A673 (cell line): ENCODE results near the gene TNFSF12. TPM values are rescaled to one million over a fixed set of nuclear protein-coding genes. Genes with fewer than 3 reads are reported as not detected.

Source experiments
- BruUV-seq: library from RNA; stranded (reverse); fragments of 400-500 nt; replicated peaks from 2 replicates; lab custom pipeline; 2021; lab: Mats Ljungman, UMichigan
- CTCF ChIA-PET: fragments of 300-600 bp; sonication (Branson Sonifier 250); formaldehyde crosslinking; loops from one replicate; lab custom pipeline; 2022; ENCODE audit warnings: antibody characterized with exemption; lab: Charles Lee
- POLR2A ChIA-PET: fragments of 300-600 bp; sonication (Branson Sonifier 250); formaldehyde crosslinking; loops from one replicate; lab custom pipeline; 2022; ENCODE audit warnings: antibody characterized with exemption; ENCODE audit not compliant: low non-redundant PET; lab: Charles Lee
- DNase-seq: peaks from one replicate; pipeline ENCODE4 v3.0.0-alpha.2; 2015; ENCODE audit warnings: low spot score
- H3K27ac ChIP-seq: fragments of 200-600 bp; sonication (generic); 2 replicates; pipeline ENCODE4 v1.5.1; 2016; ENCODE audit warnings: mixed run types, low read depth, mild to moderate bottlenecking, mixed read lengths, antibody characterized with exemption, low read length; ENCODE audit not compliant: poor library complexity, severe bottlenecking
- H3K27me3 ChIP-seq: fragments of 200-600 bp; sonication (generic); replicated peaks from 2 replicates; pipeline ENCODE4 v1.6.1; 2017; ENCODE audit warnings: mixed run types, low read depth, mild to moderate bottlenecking, mixed read lengths, antibody characterized with exemption, low read length; ENCODE audit not compliant: insufficient read depth, poor library complexity
- H3K36me3 ChIP-seq: fragments of 200-600 bp; sonication (generic); 2 replicates; pipeline ENCODE4 v1.6.1; 2016; ENCODE audit warnings: mixed run types, mild to moderate bottlenecking, mixed read lengths, antibody characterized with exemption, low read length; ENCODE audit not compliant: insufficient read depth, poor library complexity, severe bottlenecking
- H3K4me1 ChIP-seq: fragments of 200-600 bp; sonication (generic); 2 replicates; pipeline ENCODE4 v1.6.1; 2017; ENCODE audit warnings: mixed run types, mild to moderate bottlenecking, mixed read lengths, antibody characterized with exemption, low read length; ENCODE audit not compliant: insufficient read depth, poor library complexity, severe bottlenecking
- H3K4me3 ChIP-seq: fragments of 200-600 bp; sonication (generic); 2 replicates; pipeline ENCODE4 v1.5.1; 2016; ENCODE audit warnings: low read depth, mixed run types, mild to moderate bottlenecking, mixed read lengths, low read length; ENCODE audit not compliant: poor library complexity, severe bottlenecking
- H3K9me3 ChIP-seq: fragments of 200-600 bp; sonication (generic); 2 replicates; pipeline ENCODE4 v1.6.1; 2016; ENCODE audit warnings: mixed run types, low read depth, mild to moderate bottlenecking, mixed read lengths, antibody characterized with exemption, low read length; ENCODE audit not compliant: poor library complexity, severe bottlenecking
- EZH2 ChIP-seq: fragments of 200-600 bp; sonication (generic); IDR thresholded peaks from 2 replicates; pipeline ENCODE4 v1.6.1; 2017; ENCODE audit warnings: borderline replicate concordance, low read depth, mild to moderate bottlenecking, mixed read lengths, antibody characterized with exemption, low read length; ENCODE audit not compliant: poor library complexity, severe bottlenecking
- intact Hi-C: fragments of 100-400 bp; cut with micrococcal nuclease; formaldehyde crosslinking; loops from one replicate; pipeline ENCODE4 v1.10.0; 2022; ENCODE audit not compliant: unreplicated experiment
- total RNA-seq: library from RNA; stranded (reverse); gene quantifications from 2 replicates; pipeline ENCODE4 v1.2.3, GENCODE V29; 2021
- TF ChIP-seq, protein P1 (sequence below): fragments of 300-800, 200-600 bp; sonication (generic); conservative IDR thresholded peaks from 2 replicates; pipeline ENCODE4 v1.5.1; 2017; ENCODE audit warnings: low read depth, mild to moderate bottlenecking, antibody characterized with exemption, low read length, moderate library complexity, mixed read lengths

The TNFSF12 gene
- total RNA-seq, 1 experiment from 2014 or later, result 0.75 TPM

DNA sequence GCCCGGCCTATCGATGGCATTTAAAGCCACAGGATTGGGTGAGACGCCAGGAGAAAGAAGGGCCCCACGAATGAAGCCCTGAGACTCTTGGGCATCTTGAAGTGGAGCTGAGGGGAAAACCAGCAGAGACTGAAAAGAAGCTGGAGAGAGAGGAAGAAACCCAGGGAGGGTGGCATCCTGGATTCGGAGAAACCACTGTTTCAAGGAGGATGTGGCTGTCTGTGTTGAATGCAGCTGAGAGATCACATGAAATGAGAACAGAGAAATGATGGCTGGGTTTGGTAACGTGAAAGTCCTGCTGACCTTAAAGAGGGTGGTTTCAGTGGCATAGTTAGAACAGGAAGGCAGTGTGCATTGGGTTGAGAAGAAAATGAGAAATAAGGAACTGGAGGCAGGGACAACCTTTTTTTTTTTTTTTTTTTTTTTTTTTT is 3.8 kb downstream of the TNFSF12 start:
- H3K27me3 ChIP-seq, result no peaks in the 10 kb centered on the region
- H3K9me3 ChIP-seq, result no peaks in the 10 kb centered on the region
- CTCF ChIA-PET, result interaction anchor here (0.7 kb wide), 1 partner anchor 855 kb away, joined by 5 read pairs; no protein-coding TSS in a partner anchor
- BruUV-seq, result no TSS peak
- H3K4me1 ChIP-seq, result peaks cover 3% of the 10 kb centered on the region
- TF ChIP-seq, protein P1, sequence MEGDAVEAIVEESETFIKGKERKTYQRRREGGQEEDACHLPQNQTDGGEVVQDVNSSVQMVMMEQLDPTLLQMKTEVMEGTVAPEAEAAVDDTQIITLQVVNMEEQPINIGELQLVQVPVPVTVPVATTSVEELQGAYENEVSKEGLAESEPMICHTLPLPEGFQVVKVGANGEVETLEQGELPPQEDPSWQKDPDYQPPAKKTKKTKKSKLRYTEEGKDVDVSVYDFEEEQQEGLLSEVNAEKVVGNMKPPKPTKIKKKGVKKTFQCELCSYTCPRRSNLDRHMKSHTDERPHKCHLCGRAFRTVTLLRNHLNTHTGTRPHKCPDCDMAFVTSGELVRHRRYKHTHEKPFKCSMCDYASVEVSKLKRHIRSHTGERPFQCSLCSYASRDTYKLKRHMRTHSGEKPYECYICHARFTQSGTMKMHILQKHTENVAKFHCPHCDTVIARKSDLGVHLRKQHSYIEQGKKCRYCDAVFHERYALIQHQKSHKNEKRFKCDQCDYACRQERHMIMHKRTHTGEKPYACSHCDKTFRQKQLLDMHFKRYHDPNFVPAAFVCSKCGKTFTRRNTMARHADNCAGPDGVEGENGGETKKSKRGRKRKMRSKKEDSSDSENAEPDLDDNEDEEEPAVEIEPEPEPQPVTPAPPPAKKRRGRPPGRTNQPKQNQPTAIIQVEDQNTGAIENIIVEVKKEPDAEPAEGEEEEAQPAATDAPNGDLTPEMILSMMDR, result no peak
- TF ChIP-seq EZH2, result no peak
- H3K4me3 ChIP-seq, result no peak overlapping the region
- POLR2A ChIA-PET, result no interaction called here
- intact Hi-C loops, result no loop called here
- no peaks in the 10 kb centered on the region for H3K36me3 ChIP-seq
- H3K27ac ChIP-seq, result no peak overlapping the region
- no peak for DNase-seq

DNA sequence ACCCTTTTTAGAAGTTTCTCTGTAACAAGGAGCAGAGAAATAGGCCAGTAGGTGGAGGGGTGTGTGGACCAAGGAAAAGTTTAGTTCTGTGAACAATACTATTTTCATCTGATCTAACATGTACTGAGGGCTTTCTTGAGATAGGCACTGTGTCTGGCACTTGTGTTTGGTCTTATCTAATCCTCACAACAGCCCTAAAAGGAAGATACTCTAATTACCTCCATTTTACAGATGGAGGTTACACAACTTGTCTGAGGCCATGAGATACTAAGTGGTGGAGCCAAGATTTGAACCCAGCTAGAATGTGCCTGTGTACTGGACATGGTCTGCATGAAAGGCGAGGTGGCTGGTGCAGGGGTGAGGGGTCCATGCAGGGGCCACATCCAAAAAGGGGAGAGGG is 4.5 kb downstream of the TNFSF12 start:
- TF ChIP-seq, protein P1, result no peak
- TF ChIP-seq EZH2, result no peak
- Histone ChIP-seq H3K4me3 (no peak overlapping the region), H3K27ac (no peak overlapping the region), H3K36me3 (no peaks in the 10 kb centered on the region), H3K27me3 (no peaks in the 10 kb centered on the region), H3K4me1 (peaks cover 10% of the 10 kb centered on the region), H3K9me3 (no peaks in the 10 kb centered on the region)
- BruUV-seq, result no TSS peak
- ChIA-PET CTCF (no interaction called here), POLR2A (no interaction called here)
- intact Hi-C loops, result no loop called here
- DNase-seq, result no peak

DNA sequence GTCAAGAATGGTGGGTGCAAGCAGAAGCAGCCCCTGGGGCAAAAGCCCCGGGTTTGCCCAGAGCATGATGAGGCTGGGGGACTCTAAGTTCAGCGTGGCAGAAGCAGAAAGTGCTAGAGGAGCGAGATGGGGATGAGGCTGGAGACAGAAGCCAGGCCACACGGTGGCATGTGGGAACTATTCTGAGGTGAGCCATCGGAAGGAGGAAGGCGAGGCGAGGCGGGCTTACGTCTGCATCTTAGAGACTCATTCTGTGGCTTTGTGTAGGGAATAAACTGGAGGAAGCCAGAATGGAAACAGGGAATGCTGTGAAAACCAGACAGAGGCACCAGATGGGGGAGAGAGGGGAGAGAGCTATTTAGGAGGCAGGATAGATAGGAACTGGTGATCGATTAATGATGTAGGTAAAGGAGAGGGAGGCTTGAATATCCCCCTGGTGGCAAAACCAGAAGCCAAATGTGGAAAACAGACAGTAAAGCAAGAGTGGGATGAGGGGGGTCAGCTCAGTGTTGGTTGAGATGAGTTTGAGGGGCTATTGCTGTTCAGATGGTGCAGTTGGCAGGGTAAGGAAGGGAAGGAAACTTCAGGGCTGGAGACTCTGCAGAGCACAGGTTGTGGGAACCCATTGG is 6.6 kb downstream of the TNFSF12 start:
- POLR2A ChIA-PET, result no interaction called here
- no peak for TF ChIP-seq EZH2
- TF ChIP-seq, protein P1, result no peak
- BruUV-seq, result no TSS peak
- CTCF ChIA-PET, result interaction anchor here (1.0 kb wide), 1 partner anchor 199 kb away, joined by 8 read pairs; no protein-coding TSS in a partner anchor
- no peak for DNase-seq
- intact Hi-C loops, result no loop called here
- no peak overlapping the region for H3K27ac ChIP-seq
- no peaks in the 10 kb centered on the region for H3K36me3 ChIP-seq
- no peaks in the 10 kb centered on the region for H3K9me3 ChIP-seq
- H3K4me3 ChIP-seq, result no peak overlapping the region
- peaks cover 18% of the 10 kb centered on the region for H3K4me1 ChIP-seq
- no peaks in the 10 kb centered on the region for H3K27me3 ChIP-seq
